Liver (tissue), 9 donors: ENCODE measurements around the gene HEG1. TPM values are rescaled to one million over a fixed set of nuclear protein-coding genes. Genes with fewer than 3 reads are reported as not detected.

Source experiments
- DNase-seq: peaks from one replicate; pipeline ENCODE4 v3.0.0-alpha.2; 2017; ENCODE audit warnings: low spot score
- H3K27ac ChIP-seq, 2 donors: one replicate each; pipeline ENCODE4 v1.7.0; 2013; ENCODE audit warnings: inconsistent platforms in 2 of 2, low read length in 2 of 2, control low read depth in 1 of 2, low read depth in 1 of 2, mild to moderate bottlenecking in 1 of 2
- H3K27me3 ChIP-seq, 4 donors: one replicate each; pipeline versions ENCODE4 v1.6.1 to v1.7.0; 2013; ENCODE audit warnings: low read length in 3 of 4, inconsistent platforms in 1 of 4, mild to moderate bottlenecking in 1 of 4, moderate library complexity in 1 of 4; ENCODE audit not compliant: control insufficient read depth in 4 of 4, insufficient read depth in 4 of 4
- H3K36me3 ChIP-seq, 4 donors: one replicate each; pipeline versions ENCODE4 v1.6.1 to v1.7.0; 2013; ENCODE audit warnings: low read length in 3 of 4, mild to moderate bottlenecking in 3 of 4, low read depth in 1 of 4, moderate library complexity in 1 of 4; ENCODE audit not compliant: control insufficient read depth in 4 of 4, insufficient read depth in 3 of 4
- H3K4me1 ChIP-seq, 4 donors: one replicate each; pipeline versions ENCODE4 v1.6.1 to v1.7.0; 2013; ENCODE audit warnings: low read length in 3 of 4, mild to moderate bottlenecking in 3 of 4, moderate library complexity in 1 of 4; ENCODE audit not compliant: control insufficient read depth in 4 of 4, insufficient read depth in 4 of 4
- H3K4me3 ChIP-seq, 3 donors: one replicate each; pipeline versions ENCODE4 v1.6.1 to v1.7.0; 2013; ENCODE audit warnings: low read length in 3 of 3, control low read depth in 1 of 3, low read depth in 1 of 3, mild to moderate bottlenecking in 1 of 3
- H3K9ac ChIP-seq, 2 donors: one replicate each; pipeline ENCODE4 v1.7.0; 2013; ENCODE audit warnings: low read length in 2 of 2, mild to moderate bottlenecking in 2 of 2, moderate library complexity in 2 of 2, control low read depth in 1 of 2, low read depth in 1 of 2
- H3K9me3 ChIP-seq, 4 donors: one replicate each; pipeline versions ENCODE4 v1.6.1 to v1.7.0; 2013; ENCODE audit warnings: low read length in 3 of 4; ENCODE audit not compliant: control insufficient read depth in 4 of 4
- CTCF ChIP-seq: fragments of 150-350 bp; IDR thresholded peaks from 2 replicates; pipeline ENCODE4 v1.5.1; 2017; ENCODE audit warnings: improper control_type of control experiment, low read depth, low read length; ENCODE audit not compliant: missing input control
- EGR1 ChIP-seq, 2 donors: IDR thresholded peaks; 2 replicates each; pipeline ENCODE4 v1.6.1; 2016 to 2018; ENCODE audit warnings: antibody characterized with exemption in 2 of 2, low read depth in 2 of 2
- FOXA1 ChIP-seq: IDR thresholded peaks from 2 replicates; pipeline ENCODE4 v1.6.1; 2016; ENCODE audit warnings: antibody characterized with exemption
- FOXA2 ChIP-seq: IDR thresholded peaks from 2 replicates; pipeline ENCODE4 v1.6.1; 2016; ENCODE audit warnings: antibody characterized with exemption
- HNF4A ChIP-seq, 2 donors: conservative IDR thresholded peaks; 2 replicates each; pipeline ENCODE4 v1.6.1; 2016; ENCODE audit warnings: antibody characterized with exemption in 2 of 2, mild to moderate bottlenecking in 2 of 2
- HNF4G ChIP-seq: IDR thresholded peaks from 2 replicates; pipeline ENCODE4 v1.6.1; 2016; ENCODE audit warnings: antibody characterized with exemption
- JUND ChIP-seq, 2 donors: IDR thresholded peaks; 2 replicates each; pipeline ENCODE4 v1.6.1; 2016; ENCODE audit warnings: antibody characterized with exemption in 2 of 2
- NR2F2 ChIP-seq: IDR thresholded peaks from 2 replicates; pipeline ENCODE4 v1.6.1; 2016; ENCODE audit warnings: antibody characterized with exemption
- RAD21 ChIP-seq, 2 donors: IDR thresholded peaks; 2 replicates each; pipeline ENCODE4 v1.6.1; 2016; ENCODE audit warnings: antibody characterized with exemption in 2 of 2, mild to moderate bottlenecking in 2 of 2
- REST ChIP-seq: IDR thresholded peaks from 2 replicates; pipeline ENCODE4 v1.6.1; 2016; ENCODE audit warnings: antibody characterized with exemption, mild to moderate bottlenecking
- RXRA ChIP-seq, 2 donors: IDR thresholded peaks; 2 replicates each; pipeline ENCODE4 v1.6.1; 2017 to 2018; ENCODE audit warnings: antibody characterized with exemption in 2 of 2, mild to moderate bottlenecking in 1 of 2
- SP1 ChIP-seq: IDR thresholded peaks from 2 replicates; pipeline ENCODE4 v1.6.1; 2018; ENCODE audit warnings: antibody characterized with exemption, mild to moderate bottlenecking
- TAF1 ChIP-seq: conservative IDR thresholded peaks from 2 replicates; pipeline ENCODE4 v1.6.1; 2016; ENCODE audit warnings: antibody characterized with exemption, mild to moderate bottlenecking
- WGBS: extraction: QIAGEN DNeasy Blood & Tissue Kit; methylation state at CpG from one replicate; pipeline ENCODE4 v1.1.7; 2013; 5-methylcytosine and 5-hydroxymethylcytosine counted together
- polyA plus RNA-seq, 2 donors: library from polyadenylated mRNA; stranded (reverse) in 1 of 2; unstranded in 1 of 2; fragments of 200-250 nt in 1 of 2; fragments of >200 nt in 1 of 2; fragmentation: Nextera tagmentation in 1 of 2; extraction: Ambion mirVana in 1 of 2; gene quantifications; one replicate each; pipeline versions ENCODE4 v1.2.1 to v1.2.3, GENCODE V29; 2013 to 2015
- total RNA-seq, 2 donors: library from RNA; depleted of rRNA; stranded (reverse); fragments of >200 nt; gene quantifications; one replicate each; pipeline ENCODE4 v1.2.3, GENCODE V29; 2014
- TF ChIP-seq, protein P1 (sequence below): IDR thresholded peaks from 2 replicates; pipeline ENCODE4 v1.6.1; 2016; ENCODE audit warnings: antibody characterized with exemption
- TF ChIP-seq, protein P2 (sequence below): IDR thresholded peaks from 2 replicates; pipeline ENCODE4 v1.6.1; 2016; ENCODE audit warnings: antibody characterized with exemption
- donor health status: healthy.
- donor health status: healthy.
- donor health status: healthy.
- donor health status: healthy.
- donor health status: healthy.

Gene HEG1
- total and polyA plus RNA-seq, 4 donors: 1.4 to 16.0 (median 5.3) TPM

DNA sequence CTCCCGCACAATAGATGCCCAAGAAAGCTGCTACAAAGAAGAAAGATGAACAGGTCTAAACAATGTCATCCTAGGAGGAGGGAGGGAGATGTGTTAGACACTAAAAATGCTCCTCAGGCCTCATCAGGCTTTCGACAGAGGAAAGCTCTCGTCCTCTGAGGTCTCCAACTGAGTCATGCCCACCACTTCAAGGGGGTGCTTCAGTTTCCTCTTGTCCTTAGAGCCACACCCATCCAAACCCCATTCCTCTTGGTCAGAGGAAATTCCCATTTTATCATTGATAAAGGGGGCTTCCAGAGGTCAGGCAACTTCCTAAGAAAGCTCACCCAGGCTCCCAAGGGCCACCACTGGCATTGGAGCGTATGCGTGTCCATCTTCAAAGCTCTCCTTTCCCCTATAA, 50.1 kb downstream of the HEG1 start:
- no peaks in the 10 kb centered on the region for H3K27me3 ChIP-seq
- no peak overlapping the region for H3K9ac ChIP-seq
- DNase-seq: no peak
- no peaks in the 10 kb centered on the region for H3K9me3 ChIP-seq
- WGBS: 96% methylated on average over 5 of the region's 5 CpGs
- H3K4me3 ChIP-seq: no peak overlapping the region
- H3K36me3 ChIP-seq: peaks cover 0 to 6% (median under 1%) of the 10 kb centered on the region in 4 donors
- peaks cover 5 to 47% (median 39%) of the 10 kb centered on the region in 4 donors for H3K4me1 ChIP-seq
- TF ChIP-seq REST (no peak), CTCF (no peak), HNF4G (no peak), SP1 (no peak), TAF1 (no peak)
- no peak overlapping the region for H3K27ac ChIP-seq

DNA sequence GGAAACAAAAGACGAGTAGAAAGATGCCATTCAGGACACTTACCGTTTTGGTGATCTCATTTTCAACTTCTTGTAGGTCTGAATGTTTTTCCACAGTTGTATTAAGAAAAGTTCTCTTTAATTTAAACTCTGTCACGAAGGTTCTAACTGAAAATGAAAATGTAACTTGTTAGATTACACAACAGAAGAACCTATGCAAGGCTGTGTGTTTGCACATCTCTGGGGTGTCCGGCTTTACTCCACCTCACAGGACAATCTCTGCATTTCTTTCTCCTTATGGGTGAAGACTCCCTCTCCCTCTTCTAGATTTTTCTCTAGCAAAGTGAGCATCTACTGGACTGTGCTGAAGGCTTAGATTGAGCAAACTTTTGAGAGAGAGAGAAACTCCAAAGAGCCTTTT, 50.6 kb downstream of the HEG1 start:
- no peaks in the 10 kb centered on the region for H3K27me3 ChIP-seq
- H3K4me3 ChIP-seq: no peak overlapping the region
- no peaks in the 10 kb centered on the region for H3K9me3 ChIP-seq
- TF ChIP-seq NR2F2 (no peak), RAD21 (IDR thresholded peaks at IDR 0.05) (no peak), EGR1 (IDR thresholded peaks at IDR 0.05; ENCODE audit: low read depth in 2 of 2) (no peak), FOXA2 (no peak), HNF4G (no peak), RXRA (IDR thresholded peaks at IDR 0.05) (no peak), CTCF (no peak), SP1 (no peak), JUND (IDR thresholded peaks at IDR 0.05) (no peak), HNF4A (conservative IDR thresholded peaks at IDR 0.05) (no peak), FOXA1 (no peak), TAF1 (no peak), REST (no peak)
- TF ChIP-seq, protein P1, sequence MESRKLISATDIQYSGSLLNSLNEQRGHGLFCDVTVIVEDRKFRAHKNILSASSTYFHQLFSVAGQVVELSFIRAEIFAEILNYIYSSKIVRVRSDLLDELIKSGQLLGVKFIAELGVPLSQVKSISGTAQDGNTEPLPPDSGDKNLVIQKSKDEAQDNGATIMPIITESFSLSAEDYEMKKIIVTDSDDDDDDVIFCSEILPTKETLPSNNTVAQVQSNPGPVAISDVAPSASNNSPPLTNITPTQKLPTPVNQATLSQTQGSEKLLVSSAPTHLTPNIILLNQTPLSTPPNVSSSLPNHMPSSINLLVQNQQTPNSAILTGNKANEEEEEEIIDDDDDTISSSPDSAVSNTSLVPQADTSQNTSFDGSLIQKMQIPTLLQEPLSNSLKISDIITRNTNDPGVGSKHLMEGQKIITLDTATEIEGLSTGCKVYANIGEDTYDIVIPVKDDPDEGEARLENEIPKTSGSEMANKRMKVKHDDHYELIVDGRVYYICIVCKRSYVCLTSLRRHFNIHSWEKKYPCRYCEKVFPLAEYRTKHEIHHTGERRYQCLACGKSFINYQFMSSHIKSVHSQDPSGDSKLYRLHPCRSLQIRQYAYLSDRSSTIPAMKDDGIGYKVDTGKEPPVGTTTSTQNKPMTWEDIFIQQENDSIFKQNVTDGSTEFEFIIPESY: no peak
- TF ChIP-seq, protein P2, sequence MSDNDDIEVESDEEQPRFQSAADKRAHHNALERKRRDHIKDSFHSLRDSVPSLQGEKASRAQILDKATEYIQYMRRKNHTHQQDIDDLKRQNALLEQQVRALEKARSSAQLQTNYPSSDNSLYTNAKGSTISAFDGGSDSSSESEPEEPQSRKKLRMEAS: no peak
- no peak overlapping the region for H3K27ac ChIP-seq
- DNase-seq: no peak
- WGBS: 62% methylated on average over 4 of the region's 4 CpGs
- H3K36me3 ChIP-seq: peaks cover 0 to 6% (median under 1%) of the 10 kb centered on the region in 4 donors
- peaks cover 3 to 43% (median 35%) of the 10 kb centered on the region in 4 donors for H3K4me1 ChIP-seq
- H3K9ac ChIP-seq: no peak overlapping the region
